NB4 (cell line): Measurements from ENCODE around the gene CDHR2.

Experiments used
- CTCF ChIP-seq: IDR thresholded peaks from one replicate; pipeline ENCODE4 v1.5.1; 2012; ENCODE audit warnings: low read depth, low read length
- MYC ChIP-seq: IDR thresholded peaks from 2 replicates; pipeline ENCODE4 v1.6.1; 2011; ENCODE audit warnings: low read depth, low read length
- POLR2A ChIP-seq: IDR thresholded peaks from 2 replicates; pipeline ENCODE4 v1.6.1; 2011; ENCODE audit warnings: mild to moderate bottlenecking; ENCODE audit not compliant: insufficient read length; ENCODE audit errors: extremely low read depth
- TF ChIP-seq, protein P1 (sequence below): IDR thresholded peaks from 2 replicates; pipeline ENCODE4 v1.6.1; 2011; ENCODE audit warnings: low read depth, low read length

DNA sequence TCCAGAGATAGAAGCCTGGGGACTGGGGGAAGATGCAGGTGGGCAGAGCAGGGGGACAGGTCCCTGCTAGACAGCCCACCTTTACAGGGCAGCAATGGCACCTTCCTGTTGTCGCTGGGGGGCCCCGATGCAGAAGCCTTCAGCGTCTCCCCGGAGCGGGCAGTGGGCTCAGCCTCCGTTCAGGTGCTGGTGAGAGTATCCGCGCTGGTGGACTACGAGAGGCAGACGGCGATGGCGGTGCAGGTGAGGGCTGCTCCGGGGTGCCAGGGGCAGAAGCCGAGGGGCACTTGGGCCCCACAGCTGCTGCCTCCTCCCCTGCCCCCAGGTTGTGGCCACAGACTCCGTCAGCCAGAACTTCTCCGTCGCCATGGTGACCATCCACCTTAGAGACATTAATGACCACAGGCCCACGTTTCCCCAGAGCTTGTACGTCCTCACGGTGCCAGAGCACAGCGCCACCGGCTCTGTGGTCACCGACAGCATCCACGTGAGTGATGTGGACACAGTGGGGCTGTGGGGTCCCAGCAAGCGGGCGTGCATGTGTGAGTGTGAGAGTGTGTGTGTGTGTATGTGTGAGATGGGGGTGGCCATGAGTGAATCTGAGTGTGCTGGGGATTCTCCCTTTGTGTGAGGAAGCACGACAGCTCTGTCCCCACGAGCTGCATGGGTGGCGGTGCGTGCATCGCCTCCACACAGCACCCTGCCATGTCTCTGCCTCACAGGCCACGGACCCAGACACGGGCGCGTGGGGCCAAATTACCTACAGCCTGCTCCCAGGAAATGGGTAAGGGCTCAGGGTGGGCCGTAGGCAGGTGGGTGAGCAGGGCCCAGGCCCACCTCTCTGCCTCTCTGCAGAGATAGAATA, 28.4 kb downstream of the CDHR2 start:
- TF ChIP-seq CTCF: no peak
- no peak for TF ChIP-seq POLR2A
- TF ChIP-seq MYC: no peak
- TF ChIP-seq, protein P1, sequence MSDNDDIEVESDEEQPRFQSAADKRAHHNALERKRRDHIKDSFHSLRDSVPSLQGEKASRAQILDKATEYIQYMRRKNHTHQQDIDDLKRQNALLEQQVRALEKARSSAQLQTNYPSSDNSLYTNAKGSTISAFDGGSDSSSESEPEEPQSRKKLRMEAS: no peak
